ENCODE measurements around the gene ST7. TPM values are rescaled to one million over a fixed set of nuclear protein-coding genes. Genes with fewer than 3 reads are reported as not detected.
A peak's percentile ranks its signal among the peaks of the same experiment; 100 is the strongest.
"Not testable (repeated sequence)": the region's sequence is repeated elsewhere in the genome, so short reads cannot be mapped to it uniquely, and the experiment has no call there.

Gene ST7
- polyA plus RNA-seq, 5 donors, result 44.7 to 61.6 (median 54.7) TPM

DNA sequence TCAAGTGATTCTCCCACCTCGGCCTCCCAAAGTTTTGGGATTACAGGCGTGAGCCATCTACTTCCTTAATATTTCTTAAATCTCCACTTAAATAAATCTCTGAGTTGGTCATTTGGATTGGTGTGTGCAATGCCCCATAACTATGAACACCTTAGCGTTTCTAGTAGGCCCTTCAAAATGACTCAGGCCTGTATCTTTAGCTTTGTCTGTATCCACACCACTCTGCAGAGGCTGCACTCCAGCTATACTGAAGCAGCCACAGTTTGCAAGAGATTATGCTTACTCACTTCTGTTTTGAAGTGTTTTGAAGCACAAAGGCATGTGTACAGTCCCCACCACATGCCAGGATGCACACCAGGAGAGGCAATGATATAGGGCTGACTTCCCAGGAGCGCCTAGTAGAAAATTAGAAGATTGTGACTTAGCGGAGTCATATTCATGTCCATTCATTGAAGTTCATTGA, 2.4 kb upstream of the ST7 start:
- DNase-seq, result no peak

DNA sequence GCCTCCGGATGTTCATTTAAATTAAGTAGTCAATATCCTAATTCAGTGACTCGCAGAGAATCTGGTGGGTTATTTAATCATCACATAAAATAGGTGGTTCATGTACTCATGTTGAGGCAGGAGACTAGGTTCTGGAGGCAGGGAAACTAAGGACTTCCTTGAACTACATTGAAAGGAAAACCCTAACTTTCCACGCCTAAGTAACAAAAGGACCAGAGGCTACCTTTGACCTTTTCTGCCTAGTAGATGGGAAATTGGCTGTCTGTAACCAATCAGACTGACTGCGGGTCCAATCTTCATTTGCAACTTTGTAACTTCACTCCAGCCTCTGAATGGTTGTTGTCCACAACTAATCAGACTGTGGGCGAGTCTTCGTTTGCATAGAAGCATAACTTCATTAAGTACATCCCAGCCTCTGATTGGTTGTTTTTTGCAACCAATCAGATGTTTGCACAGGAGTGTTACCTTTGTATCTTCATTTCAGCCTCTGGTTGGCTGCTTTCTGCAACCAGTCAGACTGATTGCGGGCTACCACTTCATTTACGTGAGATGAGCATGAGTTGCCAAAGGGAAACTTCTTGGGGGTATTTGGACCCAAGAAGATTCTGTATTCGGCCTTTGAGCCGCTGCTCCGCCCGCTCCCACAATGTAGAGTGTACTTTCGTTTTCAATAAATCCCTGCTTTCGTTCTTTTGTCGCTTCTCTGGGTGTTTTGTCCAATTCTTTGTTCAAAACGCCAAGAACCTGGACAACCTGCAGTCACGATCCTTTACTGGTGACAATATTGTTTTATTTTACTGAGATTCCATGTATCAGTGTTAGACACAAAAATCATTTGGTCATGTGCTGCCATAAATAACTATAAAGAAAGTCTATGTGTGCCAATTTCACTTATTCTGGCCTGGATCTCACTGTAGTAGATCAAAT, 1.7 kb upstream of the ST7 start:
- no peak for DNase-seq

DNA sequence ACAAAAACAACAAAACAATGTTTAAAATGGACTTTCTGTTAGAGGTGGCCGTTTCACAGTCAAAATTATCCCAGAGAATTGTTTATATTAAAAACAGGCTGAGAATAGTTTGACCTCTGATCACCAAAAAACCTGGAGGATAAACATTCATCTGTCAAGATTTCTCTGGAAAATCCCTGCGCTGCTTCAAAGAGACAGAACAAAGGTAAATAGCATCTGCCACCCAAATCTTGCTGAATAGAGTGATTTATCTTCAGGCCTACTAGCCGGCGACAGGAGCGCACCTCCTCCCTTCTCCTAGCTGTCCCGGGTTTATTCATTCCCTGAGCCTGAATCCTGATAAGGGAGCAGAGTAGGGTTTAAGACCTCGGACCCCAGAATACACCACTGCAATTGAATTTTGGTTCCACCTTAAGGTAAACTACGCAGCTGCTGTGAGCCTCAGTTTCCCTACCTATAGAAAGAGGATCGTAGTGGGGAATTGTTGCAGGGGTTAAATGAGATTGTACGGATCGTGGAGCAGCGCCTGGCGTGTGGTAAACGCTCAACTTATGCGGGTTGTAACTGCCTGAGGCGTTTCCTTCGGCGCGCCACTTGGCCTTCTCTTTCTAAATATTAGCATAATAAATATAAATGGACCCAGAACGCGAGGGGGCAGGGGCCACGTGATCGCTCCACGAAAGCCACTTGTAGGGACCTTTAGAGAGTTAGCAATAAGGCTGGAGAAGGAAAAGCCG, 498 bp upstream of the ST7 start:
- DNase-seq, result peak; percentile 59 to 67

DNA sequence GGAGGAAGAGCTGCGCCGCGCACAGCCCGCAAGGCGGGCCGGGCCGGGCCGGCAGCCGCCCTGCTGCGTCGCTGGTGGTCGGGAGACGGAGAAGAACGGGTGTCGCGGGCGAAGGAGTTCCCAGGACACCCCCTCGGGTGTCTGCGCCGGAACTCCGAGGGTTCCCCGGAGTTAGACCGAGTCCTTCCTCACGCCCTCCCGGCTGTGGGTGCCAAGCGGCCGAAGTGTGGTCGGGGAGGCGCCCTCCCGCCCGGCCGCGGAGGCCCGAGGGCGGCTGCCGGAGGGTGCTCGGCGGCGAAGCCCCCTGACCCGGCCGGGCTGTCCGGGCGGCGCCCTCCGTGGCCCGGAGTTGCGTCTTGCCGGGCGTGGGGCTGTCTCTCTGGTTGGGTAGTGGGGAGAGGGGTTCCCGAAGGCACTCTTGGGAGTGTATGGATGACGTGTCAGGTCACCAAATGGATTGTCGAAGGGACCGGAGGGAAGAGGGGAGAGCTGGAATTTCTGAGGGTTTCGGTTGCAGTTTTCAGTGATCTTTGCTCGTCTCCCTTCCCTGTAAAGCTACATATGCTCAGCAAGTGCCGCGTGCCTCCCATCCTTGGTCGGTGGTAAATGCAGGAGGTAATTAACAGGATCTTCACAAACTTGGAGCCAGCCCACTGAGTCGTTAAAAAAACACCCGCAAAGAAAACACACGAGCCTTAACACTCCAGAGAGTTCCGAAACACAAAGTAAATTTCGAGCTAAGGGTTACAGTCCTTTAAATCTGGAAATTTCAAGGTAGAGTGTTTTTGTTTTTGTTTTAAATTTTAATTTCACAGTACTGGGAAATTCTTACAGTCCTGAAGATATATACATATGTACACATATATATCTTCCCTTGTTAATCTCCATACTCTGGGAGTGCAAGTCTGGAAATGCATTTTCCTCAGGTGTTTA, 871 bp downstream of the ST7 start:
- DNase-seq, result peak; percentile 81 to 86

DNA sequence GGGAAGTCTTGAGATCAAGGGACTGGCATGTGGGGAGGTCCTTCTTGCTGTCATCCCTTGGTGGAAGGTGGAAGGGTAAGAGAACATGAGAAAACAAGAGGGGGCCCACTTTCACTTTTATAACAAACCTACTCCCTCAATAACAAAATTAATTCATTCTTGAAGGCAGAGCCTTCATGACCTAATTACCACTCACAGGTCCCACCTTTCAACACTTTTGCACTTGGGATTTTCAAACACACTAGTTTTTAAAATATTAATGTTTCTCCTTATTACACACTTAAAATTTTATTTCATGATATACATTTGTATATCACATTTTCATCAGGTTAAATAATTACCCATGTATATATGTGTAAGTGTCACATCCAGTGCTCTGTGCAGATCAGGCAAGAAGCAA, 2.0 kb downstream of the ST7 start:
- DNase-seq, result no peak

DNA sequence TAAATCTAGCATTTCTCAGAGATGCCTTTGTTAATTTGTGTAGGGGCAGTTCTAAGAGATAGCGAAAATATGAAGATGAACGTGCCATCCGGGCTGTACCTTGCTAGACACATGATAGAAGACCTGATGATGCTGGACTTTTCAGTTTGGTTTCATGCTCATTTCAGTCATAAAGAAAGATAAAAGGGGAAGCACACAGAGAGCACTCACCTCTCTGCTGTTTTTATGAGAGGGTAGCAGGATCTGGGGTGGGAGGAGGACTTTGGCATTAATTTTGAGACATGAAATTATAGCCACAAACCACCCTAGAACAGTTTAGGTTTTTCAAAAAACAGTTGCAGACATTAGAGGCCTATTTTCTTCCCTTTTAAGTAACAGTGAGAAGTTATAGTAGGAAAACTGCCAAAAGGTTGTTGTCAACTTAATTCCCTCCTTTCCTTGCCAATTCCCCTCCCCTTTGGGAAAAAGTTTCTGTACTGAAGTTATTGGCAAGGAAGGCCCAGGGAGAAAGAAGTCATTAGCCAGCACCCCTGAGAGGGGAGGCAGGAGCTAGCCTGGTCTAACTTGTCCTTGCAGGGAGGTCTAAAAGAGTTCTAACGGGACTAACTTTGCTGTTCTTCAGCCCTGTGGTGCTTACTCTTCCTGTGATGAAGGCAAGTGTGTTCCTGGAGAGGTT, 2.6 kb downstream of the ST7 start:
- peak; percentile 39 to 48 for DNase-seq

DNA sequence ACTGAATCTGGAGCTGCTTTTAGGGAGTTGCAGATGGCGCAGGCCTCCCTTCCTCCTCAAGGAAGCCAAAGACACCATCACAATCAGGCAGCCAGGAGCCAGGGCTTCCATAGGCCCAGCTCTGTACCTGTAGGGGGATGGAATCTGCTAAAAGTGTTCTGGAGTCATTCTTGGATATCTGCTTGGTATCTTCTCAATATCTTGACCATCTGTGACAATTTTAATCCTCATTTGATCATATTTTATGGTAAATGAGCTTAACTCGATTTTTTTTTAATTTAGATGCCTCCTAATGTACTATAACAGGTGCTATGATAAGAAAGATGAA, 3.1 kb downstream of the ST7 start:
- no peak for DNase-seq

DNA sequence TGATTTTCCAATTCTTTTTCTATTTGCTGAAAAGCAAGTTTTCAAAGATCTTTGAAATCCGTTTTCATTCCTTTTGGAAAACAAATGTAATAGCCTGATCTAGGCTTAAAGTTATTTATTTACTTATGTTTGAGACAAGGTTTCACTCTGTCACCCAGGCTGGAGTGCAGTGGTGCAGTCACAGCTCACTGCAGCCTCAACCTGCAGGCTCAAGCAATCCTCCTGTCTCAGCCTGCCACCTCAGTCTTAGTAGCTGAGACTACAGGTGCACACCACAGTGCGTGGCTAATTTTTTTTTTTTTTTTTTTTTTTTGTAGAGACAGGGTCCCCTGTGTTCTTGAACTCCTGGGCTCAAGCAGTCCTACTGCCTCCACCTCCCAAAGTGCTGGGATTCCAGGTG, 4.6 kb downstream of the ST7 start:
- DNase-seq, result no peak

DNA sequence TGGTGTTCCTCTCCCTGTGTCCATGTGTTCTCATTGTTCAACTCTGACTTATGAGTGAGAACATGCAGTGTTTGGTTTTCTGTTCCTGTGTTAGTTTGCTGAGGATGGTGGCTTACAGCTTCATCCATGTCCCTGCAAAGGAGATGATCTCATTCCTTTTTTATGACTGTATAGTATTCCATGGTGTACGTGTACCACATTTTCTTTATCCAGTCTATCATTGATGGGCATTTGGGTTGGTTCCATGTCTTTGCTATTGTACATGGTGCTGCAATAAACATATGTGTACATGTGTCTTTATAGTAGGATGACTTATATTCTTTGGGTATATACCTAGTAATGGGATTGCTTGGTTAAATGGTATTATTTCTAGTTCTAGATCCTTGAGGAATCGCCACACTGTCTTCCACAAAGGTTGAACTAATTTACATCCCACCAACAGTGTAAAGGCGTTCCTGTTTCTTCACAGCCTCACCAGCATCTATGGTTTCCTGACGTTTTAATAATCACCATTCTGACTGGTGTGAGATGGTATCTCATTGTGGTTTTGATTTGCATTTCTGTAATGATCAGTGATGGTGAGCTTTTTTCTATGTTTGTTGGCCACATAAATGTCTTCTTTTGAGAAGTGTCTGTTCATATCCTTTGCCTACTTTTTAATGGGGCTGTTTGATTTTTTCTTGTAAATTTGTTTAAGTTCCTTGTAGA, 8.8 kb downstream of the ST7 start:
- not testable (repeated sequence) for DNase-seq

DNA sequence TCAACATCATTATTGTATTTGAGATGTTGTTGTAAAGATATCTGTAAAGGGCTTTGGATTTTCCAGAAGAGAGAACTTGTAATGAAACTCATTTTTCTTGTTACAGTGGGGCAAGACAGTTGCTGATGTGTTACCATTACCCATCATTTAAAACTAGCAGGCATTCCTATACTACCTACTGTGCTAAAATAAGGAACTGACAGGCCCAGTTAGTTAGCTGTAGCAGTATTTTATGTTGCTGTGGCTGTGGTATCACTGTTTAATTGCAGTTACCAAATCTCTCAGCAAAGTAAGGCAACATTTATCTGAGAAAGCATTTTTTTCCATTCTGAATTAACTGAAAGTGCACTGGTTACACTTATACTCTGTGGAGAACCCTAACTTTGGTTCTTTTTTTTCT, 9.9 kb downstream of the ST7 start:
- DNase-seq, result no peak

DNA sequence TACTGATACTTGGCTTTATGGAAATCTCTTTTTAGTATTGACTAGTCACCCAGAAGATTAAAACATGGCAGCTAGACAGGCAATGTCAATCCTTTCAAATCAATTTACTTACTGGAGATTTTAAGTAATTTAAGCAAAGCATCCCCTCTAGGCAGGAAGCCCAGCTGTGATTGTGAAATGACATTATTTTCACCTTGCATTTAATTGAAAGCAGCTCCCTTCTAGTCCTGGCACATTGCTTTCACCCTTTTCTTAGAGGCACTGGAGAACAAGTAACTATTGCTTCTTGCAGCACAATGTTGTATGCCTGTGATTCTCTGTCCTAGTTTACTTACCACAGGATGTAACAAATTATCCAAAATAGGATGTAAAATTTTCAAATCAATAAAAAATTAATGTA, 13.3 kb downstream of the ST7 start:
- no peak for DNase-seq

DNA sequence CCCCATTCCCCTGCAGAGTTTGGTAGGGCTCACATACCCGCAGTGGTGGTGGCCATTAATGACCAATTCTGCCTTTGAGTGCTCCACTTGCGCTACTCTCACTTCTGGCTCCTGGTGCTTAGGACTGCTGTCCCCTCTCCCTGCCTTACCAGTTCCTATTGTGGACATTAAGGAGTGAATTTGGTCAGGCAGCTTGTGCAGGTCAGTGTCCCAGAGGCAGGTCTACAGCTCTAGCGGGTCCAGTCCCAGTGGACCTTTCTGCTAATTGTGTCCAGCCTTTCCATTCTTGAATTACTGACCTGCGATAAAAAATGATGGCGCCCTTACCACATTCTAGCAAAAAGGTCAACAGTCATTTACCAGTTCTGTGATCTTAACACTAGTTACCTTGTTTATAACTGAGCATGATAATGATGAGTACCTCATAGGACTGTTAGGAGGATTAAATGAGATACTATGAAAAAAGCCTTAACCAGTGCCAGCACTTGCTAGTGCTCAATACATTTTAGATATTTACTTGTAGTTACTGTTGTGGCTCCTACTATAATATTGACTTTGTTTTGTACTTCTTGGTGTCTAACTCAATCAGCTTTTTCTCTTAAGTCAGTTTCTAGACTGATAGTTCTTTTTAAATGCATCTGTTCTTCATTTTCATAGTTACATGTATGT, 14.1 kb downstream of the ST7 start:
- no peak for DNase-seq

DNA sequence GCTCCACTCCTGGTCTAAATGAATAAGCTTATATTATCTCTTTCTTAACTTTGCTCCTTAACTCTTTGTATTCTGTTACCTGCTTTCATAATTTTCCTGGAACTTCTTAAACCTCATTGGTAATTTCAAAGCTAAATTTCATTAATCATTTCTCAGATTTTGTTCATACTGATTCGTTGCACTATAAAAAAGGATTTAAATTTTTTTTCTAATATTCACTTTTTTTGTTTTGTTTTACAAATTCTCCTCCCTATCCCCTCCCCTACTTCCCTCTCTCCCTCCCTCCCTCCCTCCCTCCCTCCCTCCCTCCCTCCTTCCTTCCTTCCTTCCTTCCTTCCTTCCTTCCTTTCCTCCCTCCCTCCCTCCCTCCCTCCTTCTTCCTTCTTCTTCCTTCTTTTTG, 14.7 kb downstream of the ST7 start:
- DNase-seq, result no peak

DNA sequence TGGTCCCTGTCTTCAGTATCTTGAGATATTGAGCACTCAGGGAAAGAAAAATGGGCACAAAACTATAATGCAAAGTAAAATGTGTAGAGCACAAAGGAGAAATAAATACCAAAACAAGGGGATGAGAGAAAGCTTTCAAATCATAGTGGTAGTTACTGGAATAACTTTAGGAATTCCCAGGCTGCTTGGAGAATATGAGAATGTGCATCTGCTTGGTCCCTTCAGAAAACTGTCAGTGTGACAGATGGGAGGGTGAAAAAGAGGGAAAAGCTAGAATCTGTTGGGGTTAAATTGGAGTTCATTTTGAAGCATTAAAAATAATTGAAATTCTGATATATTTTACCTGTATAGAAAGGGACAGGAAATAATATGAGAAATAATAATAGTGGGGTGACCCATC, 15.3 kb downstream of the ST7 start:
- no peak for DNase-seq

DNA sequence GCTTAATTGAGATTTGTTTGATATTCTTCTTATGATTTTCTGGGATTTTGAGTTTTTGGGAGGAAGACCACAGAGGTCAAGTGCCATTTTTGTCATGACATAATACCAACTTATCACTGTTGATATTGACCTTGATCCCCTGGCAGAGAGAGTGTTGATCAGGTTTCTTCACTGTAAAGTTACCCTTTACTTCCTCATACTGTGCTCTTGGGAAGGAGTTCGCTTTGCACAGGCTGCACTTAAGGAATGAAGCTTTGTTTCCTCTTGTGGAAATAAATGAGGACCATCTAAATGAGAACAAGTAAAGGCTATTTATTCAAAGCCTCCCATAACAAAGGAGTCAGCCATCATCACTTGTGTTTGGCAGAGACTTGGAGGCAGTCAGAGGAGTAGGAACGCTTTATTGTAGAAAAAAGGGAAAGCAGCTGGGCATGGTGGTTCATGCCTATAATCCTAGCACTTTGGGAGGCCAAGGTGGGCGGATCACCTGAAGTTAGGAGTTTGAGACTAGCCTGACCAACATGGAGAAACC, 16.1 kb downstream of the ST7 start:
- DNase-seq, result no peak

DNA sequence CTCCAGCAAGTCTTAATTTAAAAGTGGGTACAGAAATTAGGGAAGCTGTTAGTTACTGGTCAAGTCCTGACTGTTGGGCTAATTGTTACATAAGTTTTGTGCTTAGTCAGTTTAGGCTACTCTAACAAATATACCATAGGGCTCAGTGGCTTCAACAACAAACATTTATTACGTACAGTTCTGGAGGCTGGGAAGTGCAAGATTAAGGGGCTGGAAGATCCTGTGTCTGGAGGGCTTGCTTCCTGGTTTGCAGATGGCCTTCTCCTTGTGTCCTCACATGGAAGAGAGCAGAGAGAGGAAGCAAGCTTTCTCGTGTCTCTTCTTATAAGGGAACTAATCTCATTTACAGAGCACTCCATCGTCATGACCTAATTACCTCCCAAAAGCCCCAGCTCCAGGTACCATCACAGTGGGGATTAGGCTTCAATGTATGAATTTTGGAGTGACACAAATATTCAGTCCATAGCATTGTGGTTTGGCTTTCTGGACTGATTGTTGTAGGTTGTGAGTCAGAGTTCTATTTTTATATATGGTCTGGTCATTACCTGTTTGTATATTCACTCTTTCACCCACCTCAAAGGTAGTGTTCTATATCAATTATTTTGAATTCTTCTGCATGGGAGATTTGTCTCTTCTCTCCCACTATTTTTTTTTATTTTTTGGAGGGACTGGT, 17.1 kb downstream of the ST7 start:
- DNase-seq, result no peak

DNA sequence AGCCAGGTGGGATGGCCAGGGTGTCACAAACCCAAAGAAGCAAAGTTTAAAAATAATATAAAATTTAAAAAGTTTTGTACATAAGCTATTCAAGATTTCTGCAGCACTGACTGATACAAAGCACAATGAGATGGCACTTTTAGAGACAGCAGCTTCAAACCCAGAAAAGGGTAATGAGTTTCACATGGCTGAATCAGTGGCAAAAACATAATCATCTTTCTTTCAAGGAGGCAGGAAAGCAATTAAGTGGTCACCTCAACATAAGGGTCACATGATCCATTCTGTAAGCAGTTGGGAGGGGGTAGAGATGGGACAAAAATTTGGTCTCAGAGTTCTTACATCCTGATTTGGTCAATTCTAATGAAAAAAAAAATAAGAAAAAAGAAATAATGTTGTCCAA, 17.9 kb downstream of the ST7 start:
- DNase-seq, result not testable (repeated sequence)

DNA sequence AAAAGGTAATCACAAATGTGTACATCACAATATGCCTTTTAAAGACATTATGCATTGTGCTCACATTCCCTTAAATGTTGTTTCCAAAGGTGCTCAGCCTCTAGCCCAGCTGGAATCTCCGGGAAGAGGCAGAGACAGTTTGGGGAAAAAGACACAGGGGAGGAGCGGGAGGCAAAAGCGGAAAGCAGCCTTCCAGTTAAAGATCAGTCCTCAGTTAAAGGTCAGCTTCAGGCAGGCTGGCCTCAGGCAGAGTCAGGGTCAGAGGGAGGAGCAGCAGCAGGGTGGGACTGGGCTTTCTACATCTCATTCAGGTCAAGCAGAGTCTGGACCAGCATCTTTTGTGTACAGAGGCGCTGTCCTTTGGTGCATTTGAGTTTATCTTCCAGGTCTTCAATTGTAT, 18.6 kb downstream of the ST7 start:
- no peak for DNase-seq

DNA sequence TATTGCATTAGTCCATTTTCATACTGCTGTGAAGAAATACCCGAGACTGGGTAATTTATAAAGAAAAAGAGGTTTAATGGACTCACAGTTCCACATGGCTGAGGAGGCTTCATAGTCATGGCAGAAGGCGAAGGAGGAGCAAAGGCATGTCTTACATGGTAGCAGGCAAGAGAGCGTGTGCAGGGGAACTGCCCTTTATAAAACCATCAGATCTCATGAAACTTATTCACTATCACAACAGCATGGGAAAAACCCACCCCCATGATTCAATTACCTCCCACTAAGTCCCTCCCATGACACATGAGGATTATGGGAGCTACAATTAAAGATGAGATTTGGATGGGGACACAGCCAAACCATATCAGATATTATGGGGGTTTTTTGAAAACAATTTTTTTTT, 21.7 kb downstream of the ST7 start:
- DNase-seq, result not testable (repeated sequence)
